PC-9 (cell line): Measurements from ENCODE around the gene MAP4. TPM values are rescaled to one million over a fixed set of nuclear protein-coding genes. Genes with fewer than 3 reads are reported as not detected.

Experiments used
- BruUV-seq: library from RNA; stranded (reverse); fragments of 400-500 nt; replicated peaks from 2 replicates; lab custom pipeline; 2021; lab: Mats Ljungman, UMichigan
- CTCF ChIA-PET: fragments of 300-600 bp; sonication (Branson Sonifier 250); formaldehyde crosslinking; loops from one replicate; lab custom pipeline; 2022; ENCODE audit warnings: antibody characterized with exemption; lab: Charles Lee
- POLR2A ChIA-PET: fragments of 300-600 bp; sonication (Branson Sonifier 250); formaldehyde crosslinking; loops from one replicate; lab custom pipeline; 2022; ENCODE audit warnings: antibody characterized with exemption; ENCODE audit not compliant: unreplicated experiment; lab: Charles Lee
- DNase-seq, 2 experiments: peaks; one replicate each; pipeline versions ENCODE4 v3.0.0 to v3.0.0-alpha.2; 2015 to 2022; ENCODE audit warnings: mixed read lengths in 1 of 2
- H2AFZ ChIP-seq: fragments of 200-600 bp; sonication (generic); 2 replicates; pipeline ENCODE4 v1.8.1; 2017; ENCODE audit warnings: antibody characterized with exemption
- H3F3A ChIP-seq: fragments of 200-600 bp; sonication (generic); 2 replicates; pipeline ENCODE4 v1.8.1; 2017; ENCODE audit warnings: antibody characterized with exemption, mild to moderate bottlenecking, low read depth; ENCODE audit not compliant: insufficient read depth
- H3K27ac ChIP-seq: fragments of 200-600 bp; sonication (generic); 2 replicates; pipeline ENCODE4 v1.6.1; 2016; ENCODE audit warnings: mixed run types
- H3K27me3 ChIP-seq: fragments of 200-600 bp; sonication (generic); 2 replicates; pipeline ENCODE4 v1.6.1; 2016; ENCODE audit warnings: low read depth, mixed run types; ENCODE audit not compliant: insufficient read depth
- H3K36me3 ChIP-seq: fragments of 200-600 bp; sonication (generic); 2 replicates; pipeline ENCODE4 v1.6.1; 2016; ENCODE audit warnings: low read depth, mixed run types
- H3K4me1 ChIP-seq: fragments of 200-600 bp; sonication (generic); replicated peaks from 2 replicates; pipeline ENCODE4 v1.6.1; 2016; ENCODE audit warnings: mixed run types; ENCODE audit not compliant: insufficient read depth
- H3K4me2 ChIP-seq: fragments of 200-600 bp; sonication (generic); 2 replicates; pipeline ENCODE4 v1.6.1; 2017; ENCODE audit warnings: mixed run types
- H3K4me3 ChIP-seq: fragments of 200-600 bp; sonication (generic); 2 replicates; pipeline ENCODE4 v1.6.1; 2016; ENCODE audit warnings: mixed run types
- H3K79me2 ChIP-seq: fragments of 200-600 bp; sonication (generic); 2 replicates; pipeline ENCODE4 v1.6.1; 2017; ENCODE audit warnings: low read depth, mixed run types
- H3K9me2 ChIP-seq: fragments of 200-600 bp; sonication (generic); 2 replicates; pipeline ENCODE4 v1.8.1; 2017; ENCODE audit warnings: mild to moderate bottlenecking; ENCODE audit not compliant: insufficient read depth
- H3K9me3 ChIP-seq: fragments of 200-600 bp; sonication (generic); 2 replicates; pipeline ENCODE4 v1.8.1; 2016; ENCODE audit warnings: low read depth; ENCODE audit not compliant: insufficient read depth
- H4K20me1 ChIP-seq: fragments of 200-600 bp; sonication (generic); 2 replicates; pipeline ENCODE4 v1.8.1; 2017; ENCODE audit not compliant: insufficient read depth
- EZH2 ChIP-seq: fragments of 200-600 bp; sonication (generic); IDR thresholded peaks from 2 replicates; pipeline ENCODE4 v1.8.0; 2017; ENCODE audit warnings: antibody characterized with exemption, low read depth
- intact Hi-C: fragments of 100-400 bp; cut with micrococcal nuclease; formaldehyde crosslinking; loops from one replicate; pipeline ENCODE4 v1.10.0; 2022; ENCODE audit not compliant: unreplicated experiment
- total RNA-seq: library from RNA; stranded (reverse); gene quantifications from 2 replicates; pipeline ENCODE4 v1.2.3, GENCODE V29; 2021
- TF ChIP-seq, protein P1 (sequence below): fragments of 200-600 bp; sonication (generic); conservative IDR thresholded peaks from 2 replicates; pipeline ENCODE4 v1.6.1; 2017; ENCODE audit warnings: mixed run types, antibody characterized with exemption, mild to moderate bottlenecking, moderate library complexity

Gene MAP4
- total RNA-seq, 1 experiment from 2014 or later, result 187 TPM

DNA sequence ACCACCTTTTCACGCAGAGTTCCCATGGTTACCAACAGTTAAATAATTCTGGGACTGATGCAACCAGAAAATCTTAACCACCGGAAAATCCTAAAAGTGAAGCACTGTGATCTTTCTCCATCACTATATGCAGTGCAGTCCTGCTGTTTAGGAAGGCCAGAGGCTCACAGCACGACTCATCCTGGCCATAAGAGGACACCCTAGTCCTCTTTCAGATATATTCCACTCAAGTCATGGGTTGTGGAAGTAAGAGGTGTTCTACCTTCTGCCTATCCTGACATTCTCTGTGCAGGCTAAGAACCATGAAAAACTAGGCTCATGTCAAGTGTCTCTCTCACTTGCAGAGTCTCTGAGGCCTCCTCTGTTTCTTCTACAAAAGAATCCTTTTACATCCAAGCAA is 146.1 kb downstream of the MAP4 start:
- Histone ChIP-seq H3F3A (no peaks in the 10 kb centered on the region; the same call in 1 of the 2 replicates), H3K27me3 (no peaks in the 10 kb centered on the region), H2AFZ (no peak overlapping the region), H3K4me1 (no peaks in the 10 kb centered on the region), H3K4me2 (no peak overlapping the region), H3K9me2 (no peaks in the 10 kb centered on the region), H4K20me1 (no peaks in the 10 kb centered on the region), H3K79me2 (no peaks in the 10 kb centered on the region), H3K9me3 (no peaks in the 10 kb centered on the region), H3K4me3 (no peak overlapping the region), H3K27ac (no peak overlapping the region), H3K36me3 (no peaks in the 10 kb centered on the region; the same call in 1 of the 2 replicates)
- BruUV-seq, result no TSS peak
- ChIA-PET CTCF (no interaction called here), POLR2A (no interaction called here)
- TF ChIP-seq EZH2, result no peak
- TF ChIP-seq, protein P1, sequence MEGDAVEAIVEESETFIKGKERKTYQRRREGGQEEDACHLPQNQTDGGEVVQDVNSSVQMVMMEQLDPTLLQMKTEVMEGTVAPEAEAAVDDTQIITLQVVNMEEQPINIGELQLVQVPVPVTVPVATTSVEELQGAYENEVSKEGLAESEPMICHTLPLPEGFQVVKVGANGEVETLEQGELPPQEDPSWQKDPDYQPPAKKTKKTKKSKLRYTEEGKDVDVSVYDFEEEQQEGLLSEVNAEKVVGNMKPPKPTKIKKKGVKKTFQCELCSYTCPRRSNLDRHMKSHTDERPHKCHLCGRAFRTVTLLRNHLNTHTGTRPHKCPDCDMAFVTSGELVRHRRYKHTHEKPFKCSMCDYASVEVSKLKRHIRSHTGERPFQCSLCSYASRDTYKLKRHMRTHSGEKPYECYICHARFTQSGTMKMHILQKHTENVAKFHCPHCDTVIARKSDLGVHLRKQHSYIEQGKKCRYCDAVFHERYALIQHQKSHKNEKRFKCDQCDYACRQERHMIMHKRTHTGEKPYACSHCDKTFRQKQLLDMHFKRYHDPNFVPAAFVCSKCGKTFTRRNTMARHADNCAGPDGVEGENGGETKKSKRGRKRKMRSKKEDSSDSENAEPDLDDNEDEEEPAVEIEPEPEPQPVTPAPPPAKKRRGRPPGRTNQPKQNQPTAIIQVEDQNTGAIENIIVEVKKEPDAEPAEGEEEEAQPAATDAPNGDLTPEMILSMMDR, result no peak
- intact Hi-C loops, result no loop called here
- DNase-seq, result no peak

DNA sequence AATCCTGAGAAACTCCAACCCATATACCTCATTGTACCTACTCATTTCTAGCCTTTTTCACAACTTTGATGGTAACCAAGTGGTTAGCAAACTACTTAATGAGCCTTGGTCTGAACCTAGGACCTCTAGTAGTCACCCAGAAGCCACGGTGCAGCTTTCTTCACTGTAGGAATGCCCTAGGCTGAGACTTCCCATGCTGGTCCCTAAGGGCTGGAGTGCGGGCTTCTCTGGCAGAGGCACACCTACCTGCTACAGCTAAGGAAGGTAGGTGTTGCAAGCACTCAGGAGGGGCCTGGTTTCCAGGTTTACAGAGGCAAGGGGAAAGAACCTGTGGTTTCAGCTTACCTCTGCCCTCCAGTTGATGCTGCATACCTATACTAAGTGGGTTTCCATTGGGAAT is 147.9 kb downstream of the MAP4 start:
- H3K27me3 ChIP-seq, result no peaks in the 10 kb centered on the region
- no peak overlapping the region for H2AFZ ChIP-seq
- no peaks in the 10 kb centered on the region for H3F3A ChIP-seq
- no peaks in the 10 kb centered on the region for H4K20me1 ChIP-seq
- H3K36me3 ChIP-seq, result no peaks in the 10 kb centered on the region; the same call in 1 of the 2 replicates
- no peaks in the 10 kb centered on the region for H3K9me3 ChIP-seq
- intact Hi-C loops, result loop anchor here (5.0 kb wide), 1 partner anchor 124 kb away; no protein-coding TSS in a partner anchor
- DNase-seq, result no peak
- no TSS peak for BruUV-seq
- no peaks in the 10 kb centered on the region for H3K9me2 ChIP-seq
- H3K4me2 ChIP-seq, result no peak overlapping the region
- POLR2A ChIA-PET, result no interaction called here
- H3K79me2 ChIP-seq, result no peaks in the 10 kb centered on the region
- CTCF ChIA-PET, result no interaction called here
- no peak overlapping the region for H3K27ac ChIP-seq
- TF ChIP-seq, protein P1, result no peak
- TF ChIP-seq EZH2, result no peak
- H3K4me1 ChIP-seq, result no peaks in the 10 kb centered on the region
- H3K4me3 ChIP-seq, result no peak overlapping the region

DNA sequence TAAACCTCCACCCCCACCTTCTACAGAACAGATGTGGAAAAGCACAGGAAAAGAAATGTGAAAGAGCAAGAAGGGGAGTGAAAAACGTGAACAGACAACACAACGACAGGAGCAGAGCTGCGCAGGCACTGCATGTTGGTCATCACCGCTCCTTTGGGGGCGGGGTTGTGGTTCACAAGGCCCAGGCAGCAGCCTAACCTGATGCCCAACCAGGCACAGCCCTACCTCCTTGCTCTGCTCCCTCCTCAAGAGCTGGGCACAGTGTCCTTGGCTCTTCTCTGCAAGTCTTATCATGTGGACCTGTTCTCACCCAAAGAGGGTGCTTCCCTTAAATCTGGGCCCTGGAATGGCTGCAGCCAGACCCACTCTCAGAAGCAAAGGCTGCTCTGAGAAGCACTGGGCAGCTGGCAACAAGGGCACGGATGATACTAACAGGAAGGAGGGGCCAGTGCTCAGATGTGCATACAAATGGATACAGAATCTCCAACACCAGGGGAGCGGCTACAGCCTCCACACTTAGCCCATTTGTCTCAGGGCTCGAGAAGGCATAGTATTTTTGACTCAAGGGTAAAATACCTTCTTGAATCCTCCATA is 148.7 kb downstream of the MAP4 start:
- no peaks in the 10 kb centered on the region; the same call in 1 of the 2 replicates for H3K36me3 ChIP-seq
- H3K27me3 ChIP-seq, result no peaks in the 10 kb centered on the region

More for the DNA sequence above, 148.7 kb downstream of the MAP4 start:
- Histone ChIP-seq H3K27ac (no peak overlapping the region), H3K9me2 (no peaks in the 10 kb centered on the region), H4K20me1 (no peaks in the 10 kb centered on the region), H3K4me1 (no peaks in the 10 kb centered on the region), H3K9me3 (no peaks in the 10 kb centered on the region), H3K79me2 (no peaks in the 10 kb centered on the region), H2AFZ (no peak overlapping the region), H3K4me3 (no peak overlapping the region), H3K4me2 (no peak overlapping the region), H3F3A (no peaks in the 10 kb centered on the region)
- ChIA-PET CTCF (interaction anchor here (0.5 kb wide), 1 partner anchor 163 kb away, joined by 14 read pairs; no protein-coding TSS in a partner anchor), POLR2A (no interaction called here)
- no peak for DNase-seq
- TF ChIP-seq EZH2, result no peak
- TF ChIP-seq, protein P1, result no peak
- BruUV-seq, result no TSS peak
- intact Hi-C loops, result loop anchor here (5.0 kb wide), 1 partner anchor 125 kb away; no protein-coding TSS in a partner anchor
